ENCODE results near the gene AGPAT4. TPM values are rescaled to one million over a fixed set of nuclear protein-coding genes. Genes with fewer than 3 reads are reported as not detected.

The AGPAT4 gene
- total RNA-seq, 1 donor, result 3.3 TPM

DNA sequence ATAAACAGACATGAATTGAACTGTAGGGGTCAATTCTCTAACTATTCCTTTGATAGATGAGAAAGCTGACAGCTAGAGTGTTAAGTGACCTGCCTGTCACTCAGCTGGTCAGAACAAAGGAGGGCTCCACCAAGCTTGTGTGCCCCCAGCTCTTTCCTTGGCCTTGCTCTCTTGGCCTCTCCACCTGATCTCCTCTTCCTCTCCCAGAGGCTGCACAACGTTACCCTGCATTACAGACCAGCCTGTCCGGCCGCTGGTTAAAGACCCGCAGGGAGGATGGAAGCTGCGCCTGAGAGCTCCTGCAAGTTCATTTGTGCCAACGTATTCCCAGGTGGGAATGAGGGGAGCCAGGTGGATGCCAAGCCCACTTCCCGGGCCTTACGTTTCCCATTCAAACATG lies 22.5 kb downstream of the AGPAT4 start:
- Histone ChIP-seq H3K27me3 (ENCODE audit: insufficient read depth, low read length) (no peaks in the 10 kb centered on the region), H3K4me1 (ENCODE audit: insufficient read depth, low read length) (no peaks in the 10 kb centered on the region), H3K9me3 (ENCODE audit: low read depth, low read length) (no peaks in the 10 kb centered on the region), H3K4me3 (ENCODE audit: low read length) (no peak overlapping the region)

DNA sequence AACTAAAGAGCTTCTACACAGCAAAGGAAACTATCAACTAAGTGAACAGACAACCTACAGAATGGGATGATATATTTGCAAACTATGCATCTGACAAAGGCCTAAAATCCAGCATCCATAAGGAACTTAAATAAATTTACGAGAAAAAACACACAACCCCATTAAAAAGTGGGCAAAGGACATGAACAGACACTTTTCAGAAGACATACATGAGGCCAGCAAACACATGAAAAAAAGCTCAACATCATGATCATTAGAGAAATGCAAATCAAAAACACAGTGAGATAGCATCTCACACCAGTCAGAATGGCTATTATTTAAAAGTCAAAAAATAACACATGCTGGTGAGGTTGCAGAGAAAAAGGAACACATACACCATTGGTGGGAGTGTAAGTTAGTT lies 24.5 kb downstream of the AGPAT4 start:
- Histone ChIP-seq H3K9me3 (ENCODE audit: low read depth, low read length) (no peaks in the 10 kb centered on the region), H3K4me1 (ENCODE audit: insufficient read depth, low read length) (no peaks in the 10 kb centered on the region), H3K4me3 (ENCODE audit: low read length) (no peak overlapping the region), H3K27me3 (ENCODE audit: insufficient read depth, low read length) (no peaks in the 10 kb centered on the region)

DNA sequence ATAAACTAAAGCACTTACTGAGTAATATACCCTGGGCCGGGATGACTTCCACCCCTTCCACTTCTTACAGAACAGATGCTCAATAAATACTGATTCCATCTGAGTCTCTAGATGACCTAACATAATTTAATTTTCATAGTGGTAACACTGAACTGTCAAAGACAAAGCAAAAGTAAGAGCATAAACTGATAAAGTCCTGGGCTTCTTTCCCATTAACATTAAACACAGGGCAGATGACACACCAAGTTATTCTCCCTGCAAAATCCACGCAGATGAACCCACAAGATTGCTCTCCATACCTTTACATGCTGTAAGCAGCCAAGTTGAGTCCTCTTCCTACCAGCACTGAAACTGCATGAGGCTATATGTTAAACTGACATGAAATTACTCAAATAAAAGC lies 27.1 kb downstream of the AGPAT4 start:
- H3K27me3 ChIP-seq (ENCODE audit: insufficient read depth, low read length), result no peaks in the 10 kb centered on the region
- no peaks in the 10 kb centered on the region for H3K9me3 ChIP-seq (ENCODE audit: low read depth, low read length)
- H3K4me3 ChIP-seq (ENCODE audit: low read length), result no peak overlapping the region
- peaks cover 14% of the 10 kb centered on the region for H3K4me1 ChIP-seq (ENCODE audit: insufficient read depth, low read length)

DNA sequence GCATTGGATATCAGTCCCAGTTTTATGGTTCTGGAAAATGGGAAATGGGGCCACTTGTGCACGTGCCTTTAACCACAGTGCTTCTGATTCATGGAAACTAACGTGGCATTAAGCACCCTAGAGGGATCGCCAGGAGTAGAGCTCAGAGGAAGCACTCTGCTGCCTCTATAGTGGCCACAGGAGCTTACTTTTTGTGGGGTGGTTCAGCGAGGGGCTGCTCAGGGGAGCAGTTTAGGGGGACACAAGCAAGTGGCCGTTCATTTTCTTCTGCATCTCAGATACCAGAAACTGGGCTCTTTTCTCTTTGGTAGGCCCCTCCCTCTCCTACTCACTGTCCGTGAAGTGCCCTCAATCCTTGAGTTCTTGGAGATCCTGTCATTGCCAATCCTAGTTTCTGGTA lies 28.5 kb downstream of the AGPAT4 start:
- Histone ChIP-seq H3K9me3 (ENCODE audit: low read depth, low read length) (no peaks in the 10 kb centered on the region), H3K4me3 (ENCODE audit: low read length) (no peak overlapping the region), H3K4me1 (ENCODE audit: insufficient read depth, low read length) (peaks cover 14% of the 10 kb centered on the region), H3K27me3 (ENCODE audit: insufficient read depth, low read length) (no peaks in the 10 kb centered on the region)

DNA sequence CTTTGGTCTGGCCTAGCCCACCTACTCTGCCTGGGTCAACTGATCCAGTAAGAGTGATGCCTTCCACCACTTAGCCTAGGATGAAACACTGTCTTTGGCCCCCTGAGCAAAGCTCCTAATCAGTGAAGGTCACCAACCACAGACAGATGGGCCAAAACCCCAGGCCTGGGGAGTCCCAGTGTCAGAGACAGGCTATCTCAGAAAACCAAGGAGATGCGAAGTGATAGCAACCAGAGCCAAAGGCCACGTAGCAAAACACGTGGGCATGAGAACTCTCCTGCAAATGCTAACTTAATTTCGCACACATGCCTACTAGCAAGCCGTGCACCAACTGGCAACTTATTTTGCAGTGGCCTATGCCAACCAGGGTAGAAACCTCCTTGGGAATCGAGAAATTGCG lies 29.1 kb downstream of the AGPAT4 start:
- peaks cover 14% of the 10 kb centered on the region for H3K4me1 ChIP-seq (ENCODE audit: insufficient read depth, low read length)
- H3K4me3 ChIP-seq (ENCODE audit: low read length), result no peak overlapping the region
- no peaks in the 10 kb centered on the region for H3K27me3 ChIP-seq (ENCODE audit: insufficient read depth, low read length)
- no peaks in the 10 kb centered on the region for H3K9me3 ChIP-seq (ENCODE audit: low read depth, low read length)

DNA sequence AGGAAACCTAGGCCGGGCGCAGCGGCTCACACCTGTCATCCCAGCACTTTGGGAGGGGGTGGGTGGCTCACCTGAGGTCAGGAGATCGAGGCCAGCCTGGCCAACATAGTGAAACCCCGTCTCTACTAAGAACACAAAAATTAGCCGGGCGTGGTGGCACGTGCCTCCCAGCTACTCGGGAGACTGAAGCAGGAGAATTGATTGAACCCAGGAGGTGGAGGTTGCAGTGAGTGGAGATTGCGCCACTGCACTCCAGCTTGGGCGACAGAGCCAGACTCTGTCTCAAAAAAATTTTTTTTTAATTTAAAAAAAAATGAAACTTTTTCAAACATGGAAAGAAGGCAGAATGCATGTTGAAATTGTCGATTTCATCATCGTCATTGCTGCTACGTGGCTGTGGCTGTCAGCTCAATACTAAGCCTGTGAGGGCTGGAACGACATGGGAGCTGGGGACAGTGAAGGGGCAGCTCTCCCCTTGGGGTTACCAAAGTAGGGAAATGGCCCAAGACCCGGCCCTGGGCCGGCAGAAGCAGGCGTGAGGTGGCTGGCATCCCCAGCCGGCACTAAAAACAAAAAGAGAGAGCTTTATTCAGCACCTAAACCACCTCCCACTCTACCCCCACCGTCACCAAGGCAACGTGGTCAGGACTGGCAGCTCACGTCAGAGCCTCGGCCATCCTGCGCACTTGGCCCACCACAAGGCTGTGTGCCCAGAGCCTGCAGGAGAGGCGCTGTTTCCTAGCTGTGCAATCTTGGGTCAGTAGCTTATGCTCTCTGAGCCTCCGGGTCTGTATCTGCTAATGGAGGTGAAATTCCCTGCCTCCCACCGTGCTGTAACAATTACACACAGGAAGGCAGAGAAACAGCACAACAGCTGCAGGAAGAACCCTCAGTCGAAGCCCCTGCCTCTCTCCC lies 30.8 kb downstream of the AGPAT4 start:
- peaks cover 14% of the 10 kb centered on the region for H3K4me1 ChIP-seq (ENCODE audit: insufficient read depth, low read length)

DNA sequence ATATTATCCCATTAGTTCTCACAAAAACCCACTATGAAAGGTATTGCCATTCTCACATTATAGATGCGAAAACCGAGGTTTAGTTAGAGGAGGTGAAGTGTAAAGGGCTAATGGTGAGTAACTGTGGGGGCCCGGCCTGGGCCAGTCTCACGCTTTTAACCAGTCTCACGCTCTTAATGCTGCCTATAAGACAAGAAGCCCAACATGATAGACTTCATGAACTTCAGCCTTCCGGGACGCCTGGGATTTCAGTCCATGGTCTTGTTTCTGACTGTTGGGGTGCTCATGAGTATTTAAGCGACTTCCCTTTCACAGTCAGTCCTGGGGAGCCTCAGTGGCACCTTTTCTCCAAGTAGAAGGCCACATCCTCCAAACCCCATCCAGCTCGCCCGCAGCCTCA lies 31.7 kb downstream of the AGPAT4 start:
- H3K4me3 ChIP-seq (ENCODE audit: low read length), result no peak overlapping the region
- H3K9me3 ChIP-seq (ENCODE audit: low read depth, low read length), result no peaks in the 10 kb centered on the region
- peaks cover 14% of the 10 kb centered on the region for H3K4me1 ChIP-seq (ENCODE audit: insufficient read depth, low read length)
- H3K27me3 ChIP-seq (ENCODE audit: insufficient read depth, low read length), result no peaks in the 10 kb centered on the region

More for the DNA sequence above, 30.8 kb downstream of the AGPAT4 start:
- H3K27me3 ChIP-seq (ENCODE audit: insufficient read depth, low read length), result no peaks in the 10 kb centered on the region
- no peaks in the 10 kb centered on the region for H3K9me3 ChIP-seq (ENCODE audit: low read depth, low read length)
- H3K4me3 ChIP-seq (ENCODE audit: low read length), result no peak overlapping the region

DNA sequence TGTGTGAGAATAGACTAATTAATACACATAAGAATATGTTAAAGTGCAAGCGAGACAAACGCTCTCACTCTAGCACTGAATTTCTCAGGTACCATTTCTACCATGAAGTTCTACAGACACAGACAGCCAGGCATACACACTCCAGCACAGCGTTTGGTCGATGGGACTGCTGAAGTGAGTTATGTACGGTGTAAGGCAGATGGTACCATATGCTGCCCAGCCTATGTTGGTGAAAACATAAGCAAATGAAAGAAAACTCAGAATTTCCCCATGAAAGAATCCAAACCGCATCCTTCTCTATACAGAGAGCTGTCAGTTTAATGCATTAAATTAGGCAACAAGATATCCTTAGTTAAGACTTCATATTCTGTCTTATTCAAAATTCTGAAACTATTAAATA lies 34.9 kb downstream of the AGPAT4 start:
- Histone ChIP-seq H3K4me1 (ENCODE audit: insufficient read depth, low read length) (peaks cover 14% of the 10 kb centered on the region), H3K4me3 (ENCODE audit: low read length) (no peak overlapping the region), H3K9me3 (ENCODE audit: low read depth, low read length) (no peaks in the 10 kb centered on the region), H3K27me3 (ENCODE audit: insufficient read depth, low read length) (no peaks in the 10 kb centered on the region)

DNA sequence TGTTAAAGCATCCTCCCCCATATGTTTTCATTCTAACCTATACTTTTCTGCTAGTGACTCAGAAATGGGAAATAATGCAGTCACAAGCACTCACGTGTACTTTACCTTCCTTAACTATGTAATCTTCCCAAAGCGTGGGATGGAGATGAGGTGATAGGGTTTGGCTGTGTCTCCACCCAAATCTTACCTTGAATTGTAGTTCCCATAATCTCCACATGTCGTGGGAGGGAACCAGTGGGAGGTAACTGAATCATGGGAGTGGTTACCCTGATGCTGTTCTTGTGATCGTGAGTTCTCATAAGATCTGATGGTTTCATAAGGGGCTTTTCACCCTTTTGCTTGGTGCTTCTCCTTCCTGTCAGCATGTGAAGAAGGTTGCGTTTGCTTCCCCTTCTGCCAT lies 35.4 kb downstream of the AGPAT4 start:
- peaks cover 10% of the 10 kb centered on the region for H3K4me1 ChIP-seq (ENCODE audit: insufficient read depth, low read length)
- no peaks in the 10 kb centered on the region for H3K27me3 ChIP-seq (ENCODE audit: insufficient read depth, low read length)
- H3K4me3 ChIP-seq (ENCODE audit: low read length), result no peak overlapping the region
- no peaks in the 10 kb centered on the region for H3K9me3 ChIP-seq (ENCODE audit: low read depth, low read length)

DNA sequence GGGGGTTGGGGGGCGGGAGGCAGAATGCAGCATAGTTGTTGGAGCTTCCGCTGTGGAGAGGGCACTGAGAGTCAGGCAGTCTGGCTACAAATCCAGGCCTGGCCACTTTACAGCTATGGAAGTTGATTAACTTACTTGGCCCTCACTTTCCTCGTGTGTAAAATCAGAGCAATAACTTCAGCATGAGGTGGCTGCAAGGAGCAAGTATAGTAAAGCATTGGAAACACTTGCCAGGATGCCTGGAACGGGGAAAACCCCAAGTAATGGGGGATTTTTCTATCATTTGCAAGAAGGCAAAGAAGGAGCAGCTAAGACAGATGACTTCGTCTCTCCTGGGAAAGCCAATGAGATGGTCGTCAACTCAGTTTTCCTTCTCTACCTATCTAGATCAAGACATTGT lies 35.8 kb downstream of the AGPAT4 start:
- Histone ChIP-seq H3K27me3 (ENCODE audit: insufficient read depth, low read length) (no peaks in the 10 kb centered on the region), H3K4me1 (ENCODE audit: insufficient read depth, low read length) (peaks cover 5% of the 10 kb centered on the region), H3K9me3 (ENCODE audit: low read depth, low read length) (no peaks in the 10 kb centered on the region), H3K4me3 (ENCODE audit: low read length) (no peak overlapping the region)

DNA sequence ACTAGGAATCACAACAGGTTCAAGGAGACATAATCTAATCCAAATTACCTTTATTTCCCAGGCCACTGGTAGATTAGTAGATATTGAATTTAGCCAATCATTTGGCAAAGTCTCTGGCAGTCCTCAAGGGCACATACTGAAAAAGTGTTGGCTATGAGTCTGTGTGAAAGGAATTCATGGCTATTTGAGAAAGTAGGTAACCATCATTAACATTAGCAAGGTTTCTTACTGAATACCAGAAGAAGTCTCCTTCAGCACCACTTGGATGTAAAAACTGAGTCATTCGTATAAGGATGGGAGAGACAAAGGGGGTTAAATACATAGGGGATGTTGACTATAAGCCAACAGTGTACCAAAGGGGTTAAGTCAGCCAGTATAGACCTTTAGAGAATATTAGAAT lies 36.7 kb downstream of the AGPAT4 start:
- H3K9me3 ChIP-seq (ENCODE audit: low read depth, low read length), result no peaks in the 10 kb centered on the region
- no peaks in the 10 kb centered on the region for H3K4me1 ChIP-seq (ENCODE audit: insufficient read depth, low read length)
- H3K27me3 ChIP-seq (ENCODE audit: insufficient read depth, low read length), result no peaks in the 10 kb centered on the region
- no peak overlapping the region for H3K4me3 ChIP-seq (ENCODE audit: low read length)

DNA sequence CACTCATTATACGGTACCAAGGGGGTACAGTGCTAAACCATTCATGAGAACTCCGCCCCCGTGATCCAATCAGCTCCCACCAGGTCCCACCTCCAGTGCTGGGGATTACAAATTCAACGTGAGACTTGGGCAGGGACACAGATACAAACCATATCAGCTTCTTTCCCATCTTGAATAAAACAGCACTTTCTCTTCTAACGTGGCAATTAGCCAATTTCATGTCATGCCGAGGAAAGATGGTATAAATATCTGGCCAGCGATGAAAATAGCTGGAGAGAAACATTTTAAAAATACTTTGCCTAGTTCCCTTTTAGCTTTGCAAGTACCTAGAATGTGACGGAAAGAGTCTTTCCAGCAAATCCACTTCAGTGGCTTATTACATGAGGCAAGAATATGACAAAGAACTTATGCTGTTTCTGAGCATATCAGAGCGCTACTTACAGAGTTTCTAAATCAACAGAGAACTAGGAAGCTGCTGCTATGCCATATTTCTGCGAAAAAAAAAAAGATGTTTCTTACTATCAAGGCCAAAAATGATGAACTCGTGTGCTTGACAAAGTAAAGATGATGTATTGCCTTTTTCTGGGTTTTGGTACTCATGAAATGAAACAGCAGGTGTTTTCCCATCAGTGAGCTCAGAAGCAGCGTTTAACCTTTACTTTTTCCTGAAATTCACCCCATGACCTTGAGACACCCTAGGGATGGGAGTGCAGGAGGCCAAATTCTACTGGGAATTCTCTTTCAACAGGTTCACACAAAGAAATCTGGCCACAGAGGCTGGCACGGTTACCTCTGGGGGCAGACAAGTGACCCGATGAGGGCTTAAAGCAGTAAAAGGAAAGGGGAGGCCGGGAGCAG lies 37.9 kb downstream of the AGPAT4 start:
- Histone ChIP-seq H3K4me1 (ENCODE audit: insufficient read depth, low read length) (no peaks in the 10 kb centered on the region), H3K9me3 (ENCODE audit: low read depth, low read length) (no peaks in the 10 kb centered on the region), H3K27me3 (ENCODE audit: insufficient read depth, low read length) (no peaks in the 10 kb centered on the region)

DNA sequence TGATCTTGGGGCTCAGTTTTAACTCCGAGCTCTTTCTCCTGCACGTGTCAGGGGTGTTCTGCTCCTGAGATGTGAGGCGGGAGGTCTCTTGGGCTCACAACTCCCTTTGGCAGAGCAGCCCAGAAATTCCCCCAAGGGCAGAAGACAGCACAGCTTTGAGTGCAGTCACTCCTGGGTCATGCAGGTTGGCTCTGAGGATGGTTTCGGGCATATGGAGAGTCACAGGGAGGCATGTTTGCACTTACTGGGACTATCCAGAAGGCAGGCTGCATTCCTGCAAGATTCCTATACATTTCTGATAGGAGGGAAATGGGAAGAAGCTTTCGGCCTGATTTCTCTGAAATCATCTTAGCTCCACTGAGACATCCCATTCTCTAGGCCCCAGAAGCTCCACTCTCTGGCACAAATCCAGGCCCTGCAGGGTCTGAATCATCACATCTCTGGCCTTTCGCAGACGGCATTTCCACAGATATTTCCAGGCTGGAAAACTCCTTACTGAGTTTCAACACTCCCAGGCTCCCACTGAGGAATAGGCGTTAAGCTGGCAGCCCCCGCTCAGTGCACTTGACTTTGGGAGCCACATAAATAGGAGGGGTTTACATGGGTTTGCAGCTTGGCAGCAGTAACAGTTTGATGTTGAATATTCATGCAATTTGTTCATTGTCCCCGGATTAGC lies 39.7 kb downstream of the AGPAT4 start:
- Histone ChIP-seq H3K27me3 (ENCODE audit: insufficient read depth, low read length) (no peaks in the 10 kb centered on the region), H3K4me3 (ENCODE audit: low read length) (no peak overlapping the region), H3K9me3 (ENCODE audit: low read depth, low read length) (no peaks in the 10 kb centered on the region), H3K4me1 (ENCODE audit: insufficient read depth, low read length) (peaks cover 5% of the 10 kb centered on the region)

More for the DNA sequence above, 37.9 kb downstream of the AGPAT4 start:
- no peak overlapping the region for H3K4me3 ChIP-seq (ENCODE audit: low read length)

DNA sequence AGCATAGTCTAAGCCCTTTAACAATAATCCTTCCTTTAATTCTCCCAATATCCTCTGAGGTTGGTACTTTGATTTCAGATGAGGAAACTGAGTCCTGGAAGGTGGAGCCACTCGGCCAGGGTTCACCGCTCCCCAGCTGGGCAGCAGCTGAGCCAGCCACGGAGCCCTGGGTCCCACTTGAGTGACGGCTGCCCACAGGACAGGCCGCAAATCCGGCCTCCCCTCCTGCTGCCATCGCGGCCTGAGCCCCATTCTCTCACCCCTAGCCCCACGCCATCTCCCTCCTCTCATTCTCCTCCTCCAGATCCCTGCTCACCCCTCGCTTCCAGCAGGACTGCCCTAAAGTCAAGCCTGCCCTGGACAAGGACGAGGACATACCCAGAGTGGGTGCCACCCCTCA lies 41.4 kb downstream of the AGPAT4 start:
- Histone ChIP-seq H3K9me3 (ENCODE audit: low read depth, low read length) (no peaks in the 10 kb centered on the region), H3K27me3 (ENCODE audit: insufficient read depth, low read length) (no peaks in the 10 kb centered on the region), H3K4me1 (ENCODE audit: insufficient read depth, low read length) (peaks cover 18% of the 10 kb centered on the region), H3K4me3 (ENCODE audit: low read length) (no peak overlapping the region)

DNA sequence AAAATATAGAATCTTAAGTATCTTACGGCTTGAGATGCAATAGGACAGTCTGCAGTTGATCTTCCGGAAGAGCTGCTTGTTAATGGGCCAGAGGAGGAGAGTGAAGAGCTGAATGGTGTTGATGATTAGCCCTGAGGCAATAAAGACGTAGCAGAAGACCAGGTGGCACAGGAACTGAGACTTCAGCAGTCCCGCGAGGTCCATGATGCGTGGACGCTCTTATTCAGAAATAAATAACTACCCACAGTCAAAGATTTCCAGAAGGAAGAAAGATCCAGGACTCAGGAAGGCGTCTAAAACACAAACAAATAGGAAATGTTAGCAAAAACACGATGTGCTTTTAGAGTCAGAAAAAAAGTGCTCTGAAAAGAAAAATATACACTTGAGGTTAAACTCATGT lies 41.9 kb downstream of the AGPAT4 start:
- Histone ChIP-seq H3K4me3 (ENCODE audit: low read length) (no peak overlapping the region), H3K4me1 (ENCODE audit: insufficient read depth, low read length) (peaks cover 23% of the 10 kb centered on the region), H3K9me3 (ENCODE audit: low read depth, low read length) (no peaks in the 10 kb centered on the region), H3K27me3 (ENCODE audit: insufficient read depth, low read length) (no peaks in the 10 kb centered on the region)
